HG02884 (cell line): Measurements from ENCODE around the gene OAS1.

ENCODE experiments used
- ATAC-seq: cut with Tn5 transposase; IDR thresholded peaks from one replicate; pipeline ENCODE4 v1.9.1; 2021; ENCODE audit warnings: mild to moderate bottlenecking, moderate library complexity; ENCODE audit not compliant: unreplicated experiment

OAS1 gene

GRCh38 chr12:112964067-112964670 is 57.4 kb downstream of the OAS1 start:
- no peak for ATAC-seq

DNA sequence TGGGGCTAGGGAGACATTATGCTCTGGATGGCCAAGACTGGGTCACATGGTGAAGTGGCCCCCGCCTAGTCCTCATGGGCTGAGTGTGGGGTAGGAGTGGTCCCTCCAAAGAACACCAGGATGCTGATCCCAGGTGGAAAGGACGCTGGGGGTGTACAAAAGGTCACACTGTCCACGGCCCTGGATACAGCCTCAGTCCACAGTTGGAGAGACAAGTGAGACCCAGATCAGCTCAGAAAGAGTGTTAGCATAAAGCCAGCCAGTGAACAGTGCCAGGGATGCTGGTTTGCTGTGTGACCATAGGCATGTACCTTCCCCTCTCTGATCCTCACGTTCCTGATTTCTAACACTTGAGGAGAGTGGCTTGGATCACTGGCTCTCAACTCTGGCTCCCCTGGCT is 58.2 kb downstream of the OAS1 start:
- ATAC-seq = no peak

- no peak for ATAC-seq
Observed at GRCh38 chr12:112965643-112966042, 58.9 kb downstream of the OAS1 start.

- ATAC-seq = no peak
Observed at GRCh38 chr12:112967306-112967705, 60.5 kb downstream of the OAS1 start.

- no peak for ATAC-seq
Observed at GRCh38 chr12:112967858-112968257, 61.1 kb downstream of the OAS1 start.
